Upper lobe of left lung (tissue), 6 donors: ENCODE results near the gene RUNX1. TPM values are rescaled to one million over a fixed set of nuclear protein-coding genes. Genes with fewer than 3 reads are reported as not detected.

ENCODE experiments used
- ATAC-seq, 2 donors: fragments of 200-7000 bp; cut with Tn5 transposase; one replicate each; pipeline ENCODE4 v1.9.1; 2022; ENCODE audit warnings: mild to moderate bottlenecking in 2 of 2, moderate library complexity in 2 of 2; ENCODE audit not compliant: low FRiP score in 2 of 2
- DNase-seq, 2 donors: peaks; one replicate each; pipeline ENCODE4 v3.0.0-alpha.2; 2019 to 2020
- H3K27ac ChIP-seq, 4 donors: fragments of 200-600 bp; sonication (generic); one replicate each; pipeline ENCODE4 v1.5.1; 2016 to 2019
- H3K27me3 ChIP-seq, 4 donors: fragments of 200-600 bp; sonication (generic); one replicate each; pipeline ENCODE4 v1.5.1; 2017 to 2019
- H3K36me3 ChIP-seq, 4 donors: fragments of 200-600 bp; sonication (generic); one replicate each; pipeline ENCODE4 v1.5.1; 2016 to 2019
- H3K4me1 ChIP-seq, 4 donors: fragments of 200-600 bp; sonication (generic); one replicate each; pipeline ENCODE4 v1.5.1; 2018 to 2019
- H3K4me3 ChIP-seq, 4 donors: fragments of 200-600 bp; sonication (generic); one replicate each; pipeline ENCODE4 v1.5.1; 2017 to 2019; ENCODE audit warnings: mild to moderate bottlenecking in 2 of 4, moderate library complexity in 1 of 4
- H3K9me3 ChIP-seq, 4 donors: fragments of 200-600 bp; sonication (generic); one replicate each; pipeline ENCODE4 v1.5.1; 2018 to 2019
- CTCF ChIP-seq, 6 experiments: fragments of 450-650 bp in 4 of 6; fragments of 200-600 bp in 2 of 6; sonication (generic) in 2 of 6; IDR thresholded peaks; one replicate each; pipeline ENCODE4 v1.5.1; 2016 to 2019; ENCODE audit warnings: antibody characterized with exemption in 6 of 6
- EP300 ChIP-seq, 4 donors: sonication (generic); formaldehyde crosslinking; IDR thresholded peaks; one replicate each; pipeline ENCODE4 v1.5.1; 2017; ENCODE audit warnings: antibody characterized with exemption in 4 of 4, control low read depth in 2 of 4
- POLR2A ChIP-seq, 4 donors: fragments of 450-650 bp; IDR thresholded peaks; one replicate each; pipeline ENCODE4 v1.5.1; 2016 to 2017; ENCODE audit warnings: antibody characterized with exemption in 4 of 4, mild to moderate bottlenecking in 2 of 4
- POLR2AphosphoS5 ChIP-seq, 2 donors: sonication (generic); formaldehyde crosslinking; IDR thresholded peaks; one replicate each; pipeline ENCODE4 v1.5.1; 2017; ENCODE audit warnings: antibody characterized with exemption in 2 of 2
- WGBS, 2 donors: methylation state at CpG; one replicate each; pipeline ENCODE4 v1.1.5; 2017 to 2018; 5-methylcytosine and 5-hydroxymethylcytosine counted together
- total RNA-seq, 6 donors: library from RNA; depleted of rRNA in 4 of 6; stranded (reverse); fragments of >200 nt in 4 of 6; gene quantifications; one replicate each; pipeline versions ENCODE4 v1.1.0 to v1.2.1, GENCODE V29; 2016 to 2021
- donor health status: DM: no; HTN: no; CAD: no; lungs with moderate emphysema.
- donor health status: DM: no; HTN: yes; CAD: no; lungs with severe emphysema.

The RUNX1 gene
- total RNA-seq, 6 donors from 2014 or later, result 62.2 to 252 (median 98.2) TPM

- peak overlapping the region; percentile 70 to 84 (median 80) for H3K27ac ChIP-seq
- peaks cover 0 to 13% (median 8%) of the 10 kb centered on the region in 4 donors for H3K36me3 ChIP-seq
- peak in 1 of 2 donors; percentile 74 for ATAC-seq
- H3K4me3 ChIP-seq, result no peak overlapping the region
- peaks cover 36 to 61% (median 54%) of the 10 kb centered on the region in 4 donors for H3K4me1 ChIP-seq
- 68 to 73% methylated on average over 8 to 12 of the region's 12 CpGs for WGBS, 2 donors
- H3K9me3 ChIP-seq, result no peaks in the 10 kb centered on the region
- peak in 1 of 2 donors; percentile 84 for DNase-seq
- TF ChIP-seq POLR2AphosphoS5 (IDR thresholded peaks at IDR 0.05), result peak in 1 of 2 donors; percentile 54
- TF ChIP-seq POLR2A (IDR thresholded peaks at IDR 0.05), result peak in 2 of 4 donors; percentile 32 to 77
- TF ChIP-seq CTCF (IDR thresholded peaks at IDR 0.05), result no peak
- peak in 1 of 4 donors; percentile 45 for TF ChIP-seq EP300 (IDR thresholded peaks at IDR 0.05)
- no peaks in the 10 kb centered on the region for H3K27me3 ChIP-seq
Measured at GRCh38 chr21:34844013-34844923, 204.8 kb downstream of the RUNX1 start.

GRCh38 chr21:34843562-34843961, 205.5 kb downstream of the RUNX1 start:
- Histone ChIP-seq H3K4me3 (no peak overlapping the region), H3K9me3 (no peaks in the 10 kb centered on the region), H3K4me1 (peaks cover 39 to 66% (median 56%) of the 10 kb centered on the region in 4 donors), H3K36me3 (peaks cover 0 to 15% (median 8%) of the 10 kb centered on the region in 4 donors), H3K27me3 (no peaks in the 10 kb centered on the region), H3K27ac (peak overlapping the region; percentile 30 to 84 (median 80))
- DNase-seq, result no peak
- no peak for TF ChIP-seq POLR2AphosphoS5 (IDR thresholded peaks at IDR 0.05)
- no peak for TF ChIP-seq EP300 (IDR thresholded peaks at IDR 0.05)
- TF ChIP-seq CTCF (IDR thresholded peaks at IDR 0.05), result no peak
- TF ChIP-seq POLR2A (IDR thresholded peaks at IDR 0.05), result no peak
- WGBS, 2 donors, result 76 to 77% methylated on average over 9 of the region's 9 CpGs
- no peak for ATAC-seq

- Histone ChIP-seq H3K27ac (no peak overlapping the region), H3K27me3 (no peaks in the 10 kb centered on the region), H3K9me3 (no peaks in the 10 kb centered on the region), H3K36me3 (peaks cover 0 to 14% (median 8%) of the 10 kb centered on the region in 4 donors), H3K4me1 (peaks cover 40 to 65% (median 55%) of the 10 kb centered on the region in 4 donors), H3K4me3 (no peak overlapping the region)
- TF ChIP-seq CTCF (IDR thresholded peaks at IDR 0.05) (no peak), POLR2AphosphoS5 (IDR thresholded peaks at IDR 0.05) (no peak)
- ATAC-seq (no peak), DNase-seq (no peak)
- WGBS, 2 donors, result 88 to 92% methylated on average over 4 of the region's 4 CpGs
Measured at GRCh38 chr21:34841154-34841553, 207.9 kb downstream of the RUNX1 start.

- Histone ChIP-seq H3K9me3 (no peaks in the 10 kb centered on the region), H3K36me3 (peaks cover 0 to 14% (median 8%) of the 10 kb centered on the region in 4 donors), H3K4me1 (peaks cover 36 to 65% (median 55%) of the 10 kb centered on the region in 4 donors), H3K4me3 (no peak overlapping the region), H3K27ac (no peak overlapping the region), H3K27me3 (no peaks in the 10 kb centered on the region)
- TF ChIP-seq POLR2A (IDR thresholded peaks at IDR 0.05) (no peak), CTCF (IDR thresholded peaks at IDR 0.05) (no peak), POLR2AphosphoS5 (IDR thresholded peaks at IDR 0.05) (no peak), EP300 (IDR thresholded peaks at IDR 0.05) (no peak)
- WGBS, 2 donors, result 92 to 93% methylated on average over 4 of the region's 4 CpGs
- ATAC-seq (no peak), DNase-seq (no peak)
Measured at GRCh38 chr21:34840693-34841092, 208.4 kb downstream of the RUNX1 start.
